Spleen (tissue), 7 donors: ENCODE measurements around the gene IDUA.

Source experiments
- CTCF ChIP-seq, 11 experiments: fragments of 200-600 bp in 7 of 11; fragments of 450-650 bp in 4 of 11; sonication (generic) in 4 of 11; IDR thresholded peaks in 8 of 11; conservative IDR thresholded peaks in 3 of 11; 1 replicate in 7 of 11; 2 replicates in 4 of 11; pipeline versions ENCODE4 v1.4.0 to v1.8.0; 2016 to 2021; ENCODE audit warnings: antibody characterized with exemption in 11 of 11, inconsistent platforms in 4 of 11, mild to moderate bottlenecking in 1 of 11
- POLR2AphosphoS5 ChIP-seq, 3 donors: sonication (generic); formaldehyde crosslinking; IDR thresholded peaks; one replicate each; pipeline ENCODE4 v1.5.1; 2017; ENCODE audit warnings: antibody characterized with exemption in 3 of 3
- donor health status: DM: no; HTN: no; CAD: no; lungs with moderate emphysema.
- donor health status: DM: no; HTN: no; CAD: no.
- donor health status: DM: no; HTN: no; CAD: no.

GRCh38 chr4:1052231-1052671 lies 65.4 kb downstream of the IDUA start:
- TF ChIP-seq CTCF (IDR thresholded peaks at IDR 0.05 in 8 of 11, conservative IDR thresholded peaks at IDR 0.05 in 3 of 11) (no peak), POLR2AphosphoS5 (IDR thresholded peaks at IDR 0.05) (no peak)
